Peyer's patch (tissue), 4 donors: ENCODE results near the gene ALOXE3.

Experiments used
- POLR2A ChIP-seq, 2 donors: fragments of 450-650 bp; IDR thresholded peaks; one replicate each; pipeline ENCODE4 v1.5.1; 2017; ENCODE audit warnings: antibody characterized with exemption in 2 of 2, mild to moderate bottlenecking in 2 of 2, moderate library complexity in 2 of 2
- TF ChIP-seq, protein P1 (sequence below), 6 experiments: fragments of 450-650 bp in 4 of 6; fragments of 200-600 bp in 2 of 6; sonication (generic) in 1 of 6; IDR thresholded peaks; one replicate each; pipeline ENCODE4 v1.5.1; 2017 to 2019; ENCODE audit warnings: antibody characterized with exemption in 6 of 6, mild to moderate bottlenecking in 3 of 6, moderate library complexity in 1 of 6

DNA sequence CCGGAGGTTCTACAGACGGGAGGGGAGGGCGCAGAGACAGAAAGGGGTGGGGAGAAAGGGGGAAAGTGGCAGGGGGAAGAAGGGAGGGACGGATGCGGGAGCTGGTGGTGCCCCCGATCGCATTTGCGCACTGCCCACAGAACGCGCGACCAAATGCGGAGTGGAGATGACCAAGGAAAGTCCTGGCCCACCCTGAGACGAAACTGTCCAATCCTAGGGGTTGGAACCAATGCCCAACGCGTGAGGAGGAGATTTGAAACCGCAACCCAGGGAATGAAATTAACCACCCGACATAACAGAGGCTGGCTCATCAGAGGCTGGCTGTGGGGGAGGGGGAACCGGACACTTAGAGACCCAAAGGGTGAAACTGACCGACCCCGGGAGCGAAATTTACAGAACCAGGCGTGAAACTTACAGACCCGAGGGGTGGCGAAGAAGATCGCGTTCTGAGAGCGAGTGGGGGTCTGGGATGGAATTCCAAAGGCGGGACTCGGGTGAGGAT is 4.2 kb upstream of the ALOXE3 start:
- TF ChIP-seq, protein P1, sequence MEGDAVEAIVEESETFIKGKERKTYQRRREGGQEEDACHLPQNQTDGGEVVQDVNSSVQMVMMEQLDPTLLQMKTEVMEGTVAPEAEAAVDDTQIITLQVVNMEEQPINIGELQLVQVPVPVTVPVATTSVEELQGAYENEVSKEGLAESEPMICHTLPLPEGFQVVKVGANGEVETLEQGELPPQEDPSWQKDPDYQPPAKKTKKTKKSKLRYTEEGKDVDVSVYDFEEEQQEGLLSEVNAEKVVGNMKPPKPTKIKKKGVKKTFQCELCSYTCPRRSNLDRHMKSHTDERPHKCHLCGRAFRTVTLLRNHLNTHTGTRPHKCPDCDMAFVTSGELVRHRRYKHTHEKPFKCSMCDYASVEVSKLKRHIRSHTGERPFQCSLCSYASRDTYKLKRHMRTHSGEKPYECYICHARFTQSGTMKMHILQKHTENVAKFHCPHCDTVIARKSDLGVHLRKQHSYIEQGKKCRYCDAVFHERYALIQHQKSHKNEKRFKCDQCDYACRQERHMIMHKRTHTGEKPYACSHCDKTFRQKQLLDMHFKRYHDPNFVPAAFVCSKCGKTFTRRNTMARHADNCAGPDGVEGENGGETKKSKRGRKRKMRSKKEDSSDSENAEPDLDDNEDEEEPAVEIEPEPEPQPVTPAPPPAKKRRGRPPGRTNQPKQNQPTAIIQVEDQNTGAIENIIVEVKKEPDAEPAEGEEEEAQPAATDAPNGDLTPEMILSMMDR (IDR thresholded peaks at IDR 0.05), result no peak
- TF ChIP-seq POLR2A (IDR thresholded peaks at IDR 0.05), result no peak
